H9 (cell line): ENCODE data around the gene RASGEF1C. TPM values are rescaled to one million over a fixed set of nuclear protein-coding genes. Genes with fewer than 3 reads are reported as not detected.
A peak's percentile ranks its signal among the peaks of the same experiment; 100 is the strongest.

ENCODE experiments used
- DNase-seq: peaks from one replicate; pipeline ENCODE4 v3.0.0-alpha.2; 2017
- H2AFZ ChIP-seq: one replicate; pipeline ENCODE4 v1.6.1; 2013; ENCODE audit warnings: mild to moderate bottlenecking, low read length, control low read depth, moderate library complexity
- H2AK5ac ChIP-seq: 2 replicates; pipeline ENCODE4 v1.6.1; 2013; ENCODE audit warnings: low read length, control low read depth, mixed read lengths; ENCODE audit not compliant: insufficient read length
- H2BK120ac ChIP-seq: one replicate; pipeline ENCODE4 v1.6.1; 2013; ENCODE audit warnings: low read depth, mild to moderate bottlenecking, low read length, control low read depth, inconsistent platforms; ENCODE audit not compliant: poor library complexity, severe bottlenecking
- H2BK12ac ChIP-seq: 2 replicates; pipeline ENCODE4 v1.6.1; 2013; ENCODE audit warnings: low read length, control low read depth, mixed read lengths, low read depth; ENCODE audit not compliant: insufficient read length
- H2BK15ac ChIP-seq: 2 replicates; pipeline ENCODE4 v1.6.1; 2013; ENCODE audit warnings: low read depth, low read length, control low read depth
- H2BK20ac ChIP-seq: one replicate; pipeline ENCODE4 v1.6.1; 2013; ENCODE audit warnings: low read depth, mild to moderate bottlenecking, low read length, control low read depth, inconsistent platforms; ENCODE audit not compliant: poor library complexity, severe bottlenecking
- H2BK5ac ChIP-seq: 2 replicates; pipeline ENCODE4 v1.6.1; 2013; ENCODE audit warnings: low read length, control low read depth, mixed read lengths; ENCODE audit not compliant: insufficient read length
- H3K14ac ChIP-seq: 2 replicates; pipeline ENCODE4 v1.6.1; 2013; ENCODE audit warnings: low read length, control low read depth; ENCODE audit not compliant: insufficient read depth
- H3K18ac ChIP-seq: 2 replicates; pipeline ENCODE4 v1.6.1; 2013; ENCODE audit warnings: low read depth, mild to moderate bottlenecking, mixed read lengths, low read length, control low read depth; ENCODE audit not compliant: insufficient read length
- H3K23ac ChIP-seq: 2 replicates; pipeline ENCODE4 v1.6.1; 2013; ENCODE audit warnings: low read length, control low read depth, mixed read lengths, low read depth; ENCODE audit not compliant: insufficient read length
- H3K23me2 ChIP-seq: 2 replicates; pipeline ENCODE4 v1.6.1; 2013; ENCODE audit warnings: low read depth, mild to moderate bottlenecking, mixed read lengths, low read length, control low read depth; ENCODE audit not compliant: insufficient read length, poor library complexity, severe bottlenecking
- H3K27ac ChIP-seq: 2 replicates; pipeline ENCODE4 v1.5.1; 2013; ENCODE audit warnings: low read length, control low read depth, mixed read lengths, low read depth; ENCODE audit not compliant: insufficient read length
- H3K27me3 ChIP-seq: 2 replicates; pipeline ENCODE4 v1.6.1; 2013; ENCODE audit warnings: low read length, control low read depth, inconsistent platforms; ENCODE audit not compliant: insufficient read depth
- H3K4ac ChIP-seq: 2 replicates; pipeline ENCODE4 v1.6.1; 2013; ENCODE audit warnings: low read depth, mild to moderate bottlenecking, control low read depth, inconsistent platforms, low read length, moderate library complexity
- H3K4me1 ChIP-seq: 2 replicates; pipeline ENCODE4 v1.6.1; 2013; ENCODE audit warnings: low read length, control low read depth, inconsistent platforms; ENCODE audit not compliant: insufficient read depth
- H3K4me2 ChIP-seq: 2 replicates; pipeline ENCODE4 v1.6.1; 2013; ENCODE audit warnings: low read length, control low read depth, mixed read lengths; ENCODE audit not compliant: insufficient read length, insufficient read depth
- H3K56ac ChIP-seq: 2 replicates; pipeline ENCODE4 v1.6.1; 2013; ENCODE audit warnings: low read depth, mild to moderate bottlenecking, mixed read lengths, low read length, control low read depth; ENCODE audit not compliant: insufficient read length
- H3K79me1 ChIP-seq: 2 replicates; pipeline ENCODE4 v1.6.1; 2013; ENCODE audit warnings: low read depth, mild to moderate bottlenecking, moderate library complexity, low read length, control low read depth, inconsistent platforms; ENCODE audit not compliant: insufficient read depth, poor library complexity, severe bottlenecking
- H3K79me2 ChIP-seq: 2 replicates; pipeline ENCODE4 v1.6.1; 2013; ENCODE audit warnings: low read length, control low read depth, inconsistent platforms; ENCODE audit not compliant: insufficient read depth
- H3K9ac ChIP-seq: 2 replicates; pipeline ENCODE4 v1.6.1; 2013; ENCODE audit warnings: low read length, control low read depth, mixed read lengths; ENCODE audit not compliant: insufficient read length; ENCODE audit errors: extremely low read depth
- H3K9me3 ChIP-seq: one replicate; pipeline ENCODE4 v1.6.1; 2013; ENCODE audit warnings: low read depth, low read length, inconsistent platforms; ENCODE audit not compliant: control insufficient read depth
- H3T11ph ChIP-seq: one replicate; pipeline ENCODE4 v1.6.1; 2013; ENCODE audit warnings: mild to moderate bottlenecking, low read length, control low read depth, inconsistent platforms
- H4K20me1 ChIP-seq: one replicate; pipeline ENCODE4 v1.6.1; 2013; ENCODE audit not compliant: control insufficient read depth, insufficient read length, insufficient read depth
- H4K5ac ChIP-seq: 2 replicates; pipeline ENCODE4 v1.6.1; 2013; ENCODE audit warnings: low read depth, mild to moderate bottlenecking, mixed read lengths, low read length, control low read depth; ENCODE audit not compliant: insufficient read length
- H4K8ac ChIP-seq: replicated peaks from 2 replicates; pipeline ENCODE4 v1.6.1; 2013; ENCODE audit warnings: low read length, control low read depth, mixed read lengths, low read depth; ENCODE audit not compliant: insufficient read length
- H4K91ac ChIP-seq: 2 replicates; pipeline ENCODE4 v1.6.1; 2013; ENCODE audit warnings: low read depth, mild to moderate bottlenecking, moderate library complexity, mixed read lengths, low read length, control low read depth; ENCODE audit not compliant: insufficient read length
- H3K27ac Mint-ChIP-seq, 3 experiments: 2 replicates in 2 of 3; 3 replicates in 1 of 3; pipeline ENCODE4 v1.8.0; 2020 to 2021; ENCODE audit warnings: mixed read lengths in 3 of 3, mild to moderate bottlenecking in 1 of 3, moderate library complexity in 1 of 3
- H3K27me3 Mint-ChIP-seq: 2 replicates; pipeline ENCODE4 v1.8.0; 2021; ENCODE audit warnings: low read depth, mild to moderate bottlenecking, moderate library complexity, mixed read lengths
- H3K36me3 Mint-ChIP-seq, 3 experiments: 2 replicates in 2 of 3; 3 replicates in 1 of 3; pipeline ENCODE4 v1.8.0; 2020 to 2021; ENCODE audit warnings: low read depth in 3 of 3, mixed read lengths in 3 of 3; ENCODE audit not compliant: insufficient read depth in 1 of 3
- H3K4me1 Mint-ChIP-seq, 2 experiments: 2 replicates each; pipeline ENCODE4 v1.8.0; 2020; ENCODE audit warnings: mixed read lengths in 2 of 2
- H3K4me3 Mint-ChIP-seq, 2 experiments: 2 replicates in 1 of 2; 3 replicates in 1 of 2; pipeline ENCODE4 v1.8.0; 2020 to 2021; ENCODE audit warnings: mild to moderate bottlenecking in 2 of 2, mixed read lengths in 2 of 2, moderate library complexity in 1 of 2
- H3K9me3 Mint-ChIP-seq, 2 experiments: 2 replicates in 1 of 2; 3 replicates in 1 of 2; pipeline ENCODE4 v1.8.0; 2020; ENCODE audit warnings: mild to moderate bottlenecking in 2 of 2, mixed read lengths in 2 of 2, moderate library complexity in 1 of 2
- CTCF ChIP-seq: fragments of 200-600 bp; sonication (generic); conservative IDR thresholded peaks from 3 replicates; pipeline ENCODE4 v1.8.0; 2021; ENCODE audit warnings: antibody characterized with exemption, mild to moderate bottlenecking
- WGBS: extraction: QIAGEN DNeasy Blood & Tissue Kit; methylation state at CpG from one replicate; pipeline ENCODE4 v1.1.7; 2013; ENCODE audit warnings: missing lambda C conversion rate, low lambda C conversion rate, mixed read lengths; ENCODE audit not compliant: insufficient read length; ENCODE audit errors: extremely low coverage; 5-methylcytosine and 5-hydroxymethylcytosine counted together
- total RNA-seq: library from RNA; stranded (reverse); gene quantifications from 2 replicates; pipeline ENCODE4 v1.2.1, GENCODE V29; 2021

Gene RASGEF1C
- total RNA-seq, 1 experiment from 2014 or later, result 0.83 TPM

DNA sequence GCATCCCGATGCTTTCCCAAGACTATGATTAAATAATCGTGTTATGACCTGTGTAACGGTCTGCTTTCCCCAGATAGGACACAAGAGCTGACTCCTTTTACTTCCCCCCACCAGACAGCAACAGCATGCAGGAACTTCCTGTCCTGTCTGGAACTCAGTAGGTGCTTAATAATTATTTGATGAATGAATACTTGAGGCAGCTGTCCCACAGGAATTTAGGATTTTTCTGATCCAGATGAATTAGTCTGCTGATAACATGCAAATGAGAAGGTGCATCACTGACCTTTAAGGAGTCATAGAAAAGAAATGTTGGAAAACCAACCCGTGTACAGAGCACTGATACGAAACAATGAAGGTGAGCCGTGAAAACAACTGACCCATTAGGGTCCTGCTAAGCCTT is 149.7 kb downstream of the RASGEF1C start:
- Histone ChIP-seq H4K20me1 (no peaks in the 10 kb centered on the region), H3K9ac (no peak overlapping the region)
- WGBS, result no CpG with 5 or more reads among the region's 6 CpGs

More for the DNA sequence above, 149.7 kb downstream of the RASGEF1C start:
- H3K79me1 ChIP-seq, result no peaks in the 10 kb centered on the region
- no peak for DNase-seq
- H4K5ac ChIP-seq, result no peak overlapping the region
- peaks cover 23% of the 10 kb centered on the region; the same call in 1 of the 2 replicates for H3K79me2 ChIP-seq
- no peak overlapping the region for H3T11ph ChIP-seq
- Mint-ChIP-seq H3K36me3 (peaks cover 0 to 4% (median 0%) of the 10 kb centered on the region in 3 experiments; a peak in 3 of 7 replicates), H3K4me3 (no peak overlapping the region), H3K27ac (peak overlapping the region; percentile 5 to 74 (median 41); a peak in 4 of 7 replicates), H3K9me3 (no peaks in the 10 kb centered on the region), H3K4me1 (peaks cover 72 to 79% of the 10 kb centered on the region in 2 experiments), H3K27me3 (no peaks in the 10 kb centered on the region)
- H3K27me3 ChIP-seq, result no peaks in the 10 kb centered on the region
- H3K23me2 ChIP-seq, result no peaks in the 10 kb centered on the region
- no peak overlapping the region for H3K56ac ChIP-seq
- H3K4ac ChIP-seq, result no peak overlapping the region
- H3K9me3 ChIP-seq, result no peaks in the 10 kb centered on the region
- TF ChIP-seq CTCF, result no peak
- H2AFZ ChIP-seq, result no peak overlapping the region
- H2BK5ac ChIP-seq, result no peak overlapping the region
- no peak overlapping the region for H3K18ac ChIP-seq
- no peak overlapping the region for H3K23ac ChIP-seq
- H3K27ac ChIP-seq, result no peak overlapping the region
- no peak overlapping the region for H2AK5ac ChIP-seq
- H3K4me2 ChIP-seq, result no peak overlapping the region
- H2BK15ac ChIP-seq, result no peak overlapping the region
- no peak overlapping the region for H2BK20ac ChIP-seq
- no peak overlapping the region for H4K8ac ChIP-seq
- H2BK12ac ChIP-seq, result no peak overlapping the region
- no peak overlapping the region for H4K91ac ChIP-seq
- peaks cover 20% of the 10 kb centered on the region; the same call in 1 of the 2 replicates for H3K4me1 ChIP-seq
- no peak overlapping the region for H3K14ac ChIP-seq
- H2BK120ac ChIP-seq, result no peak overlapping the region
